PFSK-1 (cell line): ENCODE data around the gene KRTAP3-2.

Experiments
- FOXP2 ChIP-seq: optimal IDR thresholded peaks from 2 replicates; pipeline ENCODE3; 2011; ENCODE audit warnings: borderline replicate concordance, control low read depth, inconsistent platforms; ENCODE audit not compliant: insufficient read depth; ENCODE audit errors: extremely low read length, extremely low read depth
- POLR2AphosphoS5 ChIP-seq: IDR thresholded peaks from 2 replicates; pipeline ENCODE4 v1.6.1; 2012; ENCODE audit warnings: low read depth, mild to moderate bottlenecking, control low read depth, low read length, moderate library complexity
- REST ChIP-seq, 2 experiments: IDR thresholded peaks; 2 replicates each; pipeline versions ENCODE4 v1.6.1 to v1.8.0; 2011 to 2012; ENCODE audit warnings: low read depth in 2 of 2, low read length in 2 of 2, control low read depth in 1 of 2, inconsistent platforms in 1 of 2, mild to moderate bottlenecking in 1 of 2, moderate library complexity in 1 of 2; ENCODE audit not compliant: insufficient read depth in 1 of 2
- SIN3A ChIP-seq: IDR thresholded peaks from 2 replicates; pipeline ENCODE4 v1.6.1; 2012; ENCODE audit warnings: mild to moderate bottlenecking, low read length, moderate library complexity, borderline replicate concordance; ENCODE audit not compliant: insufficient read depth
- TAF1 ChIP-seq: IDR thresholded peaks from 2 replicates; pipeline ENCODE4 v1.6.1; 2012; ENCODE audit warnings: low read length, control low read depth, borderline replicate concordance; ENCODE audit not compliant: insufficient read depth

GRCh38 chr17:41037853-41038350 lies 38.2 kb upstream of the KRTAP3-2 start:
- TF ChIP-seq REST (IDR thresholded peaks at IDR 0.05; ENCODE audit: insufficient read depth in 1 of 2, low read depth in 2 of 2, low read length in 2 of 2) (no peak), POLR2AphosphoS5 (no peak), TAF1 (no peak), SIN3A (no peak), FOXP2 (no peak)
